GM13977 (cell line): ENCODE results near the gene SYK.

Source experiments
- DNase-seq: peaks from one replicate; pipeline ENCODE4 v3.0.0; 2012; ENCODE audit warnings: low spot score
- CTCF ChIP-seq: IDR thresholded peaks from 2 replicates; pipeline ENCODE4 v1.5.1; 2012; ENCODE audit warnings: mild to moderate bottlenecking, control low read depth; ENCODE audit not compliant: insufficient read depth; ENCODE audit errors: extremely low read depth, missing control alignments
- in situ Hi-C: fragments of 300-500 bp; cut with MboI; formaldehyde crosslinking; loops from one replicate; pipeline ENCODE4 v1.12.0; 2022; ENCODE audit warnings: low sequenced_read_pairs, low pct_unique_long_range_greater_than_20kb, mixed read lengths, inconsistent platforms; ENCODE audit not compliant: unreplicated experiment

Gene SYK

DNA sequence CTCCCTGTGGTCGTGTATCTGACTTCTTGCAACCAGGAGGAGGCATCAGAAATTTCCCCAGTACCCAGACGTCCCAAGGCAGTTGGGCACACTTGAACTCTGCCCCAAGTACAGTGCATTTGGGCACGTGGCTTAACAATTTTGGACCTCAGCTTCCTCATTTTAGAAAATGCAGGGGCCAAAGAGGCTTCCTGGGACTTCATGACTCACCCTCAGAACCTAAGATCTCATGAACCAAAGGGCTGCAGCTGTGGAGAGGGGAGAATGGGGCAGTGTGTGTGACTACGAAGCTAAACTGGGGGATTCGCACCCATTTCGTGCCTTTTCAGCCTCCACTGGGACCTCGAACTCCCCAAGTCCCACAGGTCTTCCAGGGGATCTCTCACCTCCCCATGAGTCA is 59.2 kb downstream of the SYK start:
- in situ Hi-C loops, result loop anchor here (25.0 kb wide), 2 partner anchors 99 to 649 kb away; no protein-coding TSS in a partner anchor
- DNase-seq, result no peak

GRCh38 chr9:90861380-90861779 is 59.8 kb downstream of the SYK start:
- in situ Hi-C loops, result loop anchor here (25.0 kb wide), 2 partner anchors 99 to 649 kb away; no protein-coding TSS in a partner anchor
- no peak for TF ChIP-seq CTCF
- no peak for DNase-seq

More for the DNA sequence above, 59.2 kb downstream of the SYK start:
- no peak for TF ChIP-seq CTCF

GRCh38 chr9:90861826-90862740 is 60.5 kb downstream of the SYK start:
- DNase-seq, result no peak
- in situ Hi-C loops, result loop anchor here (25.0 kb wide), 2 partner anchors 100 to 650 kb away; no protein-coding TSS in a partner anchor
- no peak for TF ChIP-seq CTCF

DNA sequence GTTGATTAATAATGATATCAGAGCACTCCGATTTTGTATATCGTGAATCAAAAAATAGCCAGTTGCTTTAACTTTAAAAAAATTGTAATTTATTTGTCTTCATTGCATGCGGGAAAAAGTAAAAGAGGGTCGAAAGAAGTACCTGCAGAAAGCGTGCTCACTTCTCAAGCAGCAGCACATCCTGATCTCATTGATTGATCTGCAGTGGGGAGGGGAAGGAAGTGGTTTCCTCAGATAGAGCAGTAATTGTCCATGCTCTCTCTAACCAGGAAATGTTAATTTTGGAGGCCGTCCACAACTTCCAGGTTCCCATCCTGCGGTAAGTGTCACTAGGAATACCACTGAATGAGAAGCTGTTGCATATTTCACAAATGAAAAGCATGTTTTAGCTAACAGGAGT is 63.2 kb downstream of the SYK start:
- in situ Hi-C loops, result loop anchor here (25.0 kb wide), 2 partner anchors 102 to 652 kb away; no protein-coding TSS in a partner anchor
- no peak for DNase-seq
- no peak for TF ChIP-seq CTCF

GRCh38 chr9:90867101-90867500 is 65.5 kb downstream of the SYK start:
- DNase-seq, result no peak
- in situ Hi-C loops, result loop anchor here (25.0 kb wide), 2 partner anchors 105 to 655 kb away; no protein-coding TSS in a partner anchor
- no peak for TF ChIP-seq CTCF

DNA sequence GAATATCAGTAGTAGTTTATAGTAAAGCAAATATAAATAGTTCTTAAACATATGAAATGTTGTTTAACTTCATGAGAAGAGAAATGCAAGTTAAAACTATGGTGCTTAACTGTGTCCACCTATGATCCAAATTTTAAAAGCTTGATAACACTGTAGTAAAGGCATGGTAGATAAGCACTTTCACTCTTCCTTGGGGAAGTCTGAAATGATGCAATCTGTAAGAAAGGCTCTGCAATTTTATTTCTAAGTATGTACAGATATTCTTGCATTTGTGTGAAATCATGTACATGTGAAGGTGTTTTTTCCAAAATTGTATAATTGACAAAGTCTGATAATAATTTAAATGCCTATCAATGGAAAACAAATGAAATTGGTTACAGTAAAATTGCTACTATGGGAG is 66.9 kb downstream of the SYK start:
- no peak for TF ChIP-seq CTCF
- in situ Hi-C loops, result loop anchor here (25.0 kb wide), 2 partner anchors 106 to 656 kb away; no protein-coding TSS in a partner anchor
- DNase-seq, result no peak
